HCT116 (cell line): ENCODE measurements around the gene RAI2. TPM values are rescaled to one million over a fixed set of nuclear protein-coding genes. Genes with fewer than 3 reads are reported as not detected.

Experiments used
- ATAC-seq: fragments of 200-7000 bp; cut with Tn5 transposase; 2 replicates; pipeline ENCODE4 v1.9.1; 2020; ENCODE audit warnings: mild to moderate bottlenecking, moderate library complexity
- BruUV-seq: library from RNA; stranded (reverse); fragments of 400-500 nt; replicated peaks from 2 replicates; lab custom pipeline; 2021; lab: Mats Ljungman, UMichigan
- CTCF ChIA-PET: fragments of 300-600 bp; sonication (Branson Sonifier 250); formaldehyde crosslinking; loops from one replicate; lab custom pipeline; 2021; ENCODE audit warnings: antibody characterized with exemption; lab: Charles Lee
- POLR2A ChIA-PET: fragments of 300-600, 350-600 bp; sonication (Branson Sonifier 250); formaldehyde crosslinking; loops from one replicate; lab custom pipeline; 2021; ENCODE audit warnings: antibody characterized with exemption; lab: Charles Lee
- RAD21 ChIA-PET, 2 experiments: fragments of 300-600 bp; sonication (Branson Sonifier 250); formaldehyde crosslinking; loops; one replicate each; lab custom pipeline; 2023; ENCODE audit warnings: low total read pairs in 2 of 2; ENCODE audit not compliant: uncharacterized antibody in 2 of 2, unreplicated experiment in 2 of 2, low non-redundant PET in 1 of 2; lab: Charles Lee
- DNase-seq: peaks from one replicate; pipeline ENCODE4 v3.0.0-alpha.2; 2010; ENCODE audit warnings: low read depth, low spot score
- H2AFZ ChIP-seq: fragments of 200-600 bp; shearing (Covaris generic), sonication (generic); 2 replicates; pipeline ENCODE4 v1.6.1; 2017; ENCODE audit warnings: low read depth, mixed run types, mixed read lengths, antibody characterized with exemption, low read length; ENCODE audit not compliant: poor library complexity, severe bottlenecking
- H3K27ac ChIP-seq: 2 replicates; pipeline ENCODE4 v1.5.1; 2012; ENCODE audit warnings: low read depth, low read length
- H3K27me3 ChIP-seq: fragments of 200-600 bp; sonication (generic); 2 replicates; pipeline ENCODE4 v1.6.1; 2016; ENCODE audit warnings: mixed run types, low read length, mixed read lengths; ENCODE audit not compliant: insufficient read depth
- H3K36me3 ChIP-seq, 2 experiments: fragments of 200-500 bp in 1 of 2; fragments of 200-600 bp in 1 of 2; sonication (Bioruptor generic) in 1 of 2; sonication (generic) in 1 of 2; 2 replicates each; pipeline versions ENCODE4 v1.5.1 to v1.6.1; 2014 to 2016; ENCODE audit warnings: low read length in 2 of 2, inconsistent platforms in 1 of 2, mixed read lengths in 1 of 2, mixed run types in 1 of 2; ENCODE audit not compliant: insufficient read depth in 2 of 2, control insufficient read depth in 1 of 2
- H3K4me1 ChIP-seq, 2 experiments: fragments of 200-600 bp in 1 of 2; sonication (generic) in 1 of 2; 2 replicates each; pipeline versions ENCODE4 v1.5.1 to v1.6.1; 2012 to 2017; ENCODE audit warnings: low read length in 2 of 2, inconsistent platforms in 1 of 2, mild to moderate bottlenecking in 1 of 2, mixed read lengths in 1 of 2, mixed run types in 1 of 2, moderate library complexity in 1 of 2; ENCODE audit not compliant: insufficient read depth in 2 of 2, control insufficient read depth in 1 of 2
- H3K4me2 ChIP-seq: fragments of 200-600 bp; sonication (generic); 2 replicates; pipeline ENCODE4 v1.6.1; 2017; ENCODE audit warnings: mixed run types, low read length, mixed read lengths
- H3K4me3 ChIP-seq, 2 experiments: fragments of 200-600 bp in 1 of 2; sonication (generic) in 1 of 2; replicated peaks in 1 of 2; 2 replicates each; pipeline ENCODE4 v1.5.1; 2011 to 2016; ENCODE audit warnings: low read length in 2 of 2, control low read depth in 1 of 2, low read depth in 1 of 2, mild to moderate bottlenecking in 1 of 2, mixed read lengths in 1 of 2, mixed run types in 1 of 2
- H3K79me2 ChIP-seq: fragments of 200-600 bp; sonication (generic); 2 replicates; pipeline ENCODE4 v1.6.1; 2017; ENCODE audit warnings: mild to moderate bottlenecking, mixed run types, low read length, moderate library complexity, mixed read lengths; ENCODE audit not compliant: insufficient read depth
- H3K9ac ChIP-seq: fragments of 200-600 bp; sonication (generic); 2 replicates; pipeline ENCODE4 v1.6.1; 2016; ENCODE audit warnings: low read length, mixed read lengths
- H3K9me2 ChIP-seq: fragments of 200-600 bp; sonication (generic), shearing (Covaris generic); 2 replicates; pipeline ENCODE4 v1.6.1; 2017; ENCODE audit warnings: mixed run types, mild to moderate bottlenecking, moderate library complexity; ENCODE audit not compliant: insufficient read depth
- H3K9me3 ChIP-seq, 2 experiments: fragments of 200-500 bp in 1 of 2; fragments of 200-600 bp in 1 of 2; sonication (Bioruptor generic) in 1 of 2; sonication (generic) in 1 of 2; 2 replicates each; pipeline ENCODE4 v1.6.1; 2014 to 2017; ENCODE audit warnings: low read length in 2 of 2, mixed read lengths in 2 of 2, inconsistent platforms in 1 of 2, low read depth in 1 of 2, mild to moderate bottlenecking in 1 of 2, mixed run types in 1 of 2, moderate library complexity in 1 of 2; ENCODE audit not compliant: control insufficient read depth in 1 of 2, insufficient read depth in 1 of 2
- H4K20me1 ChIP-seq: fragments of 200-600 bp; sonication (generic), shearing (Covaris generic); 2 replicates; pipeline ENCODE4 v1.6.1; 2017; ENCODE audit warnings: mixed run types, mild to moderate bottlenecking, moderate library complexity; ENCODE audit not compliant: insufficient read depth
- CBX3 ChIP-seq: IDR thresholded peaks from 2 replicates; pipeline ENCODE4 v1.6.1; 2012; ENCODE audit warnings: low read depth
- CEBPB ChIP-seq: IDR thresholded peaks from 2 replicates; pipeline ENCODE4 v1.6.1; 2012; ENCODE audit warnings: low read depth
- EGR1 ChIP-seq: IDR thresholded peaks from 2 replicates; pipeline ENCODE4 v1.6.1; 2012; ENCODE audit warnings: low read depth
- ELF1 ChIP-seq: IDR thresholded peaks from 2 replicates; pipeline ENCODE4 v1.6.1; 2012; ENCODE audit warnings: low read depth, borderline replicate concordance
- EZH2phosphoT487 ChIP-seq: fragments of 200-600 bp; IDR thresholded peaks from 2 replicates; pipeline ENCODE4 v1.6.1; 2018; ENCODE audit warnings: antibody characterized with exemption, borderline replicate concordance
- FOSL1 ChIP-seq: IDR thresholded peaks from 2 replicates; pipeline ENCODE4 v1.6.1; 2012; ENCODE audit warnings: low read depth
- JUND ChIP-seq: IDR thresholded peaks from 2 replicates; pipeline ENCODE4 v1.6.1; 2012
- POLR2A ChIP-seq: IDR thresholded peaks from 2 replicates; pipeline ENCODE4 v1.7.0; 2011; ENCODE audit warnings: borderline replicate concordance; ENCODE audit not compliant: insufficient read depth, insufficient read length; ENCODE audit errors: extremely low read depth
- POLR2AphosphoS5 ChIP-seq: IDR thresholded peaks from 2 replicates; pipeline ENCODE4 v1.6.1; 2011; ENCODE audit warnings: mild to moderate bottlenecking, low read depth, low read length, moderate library complexity
- RAD21 ChIP-seq: IDR thresholded peaks from 2 replicates; pipeline ENCODE4 v1.6.1; 2012; ENCODE audit warnings: low read depth, mild to moderate bottlenecking
- REST ChIP-seq: IDR thresholded peaks from 2 replicates; pipeline ENCODE4 v1.6.1; 2012; ENCODE audit warnings: low read depth
- SIN3A ChIP-seq: IDR thresholded peaks from 2 replicates; pipeline ENCODE4 v1.6.1; 2012; ENCODE audit warnings: low read depth
- SP1 ChIP-seq: IDR thresholded peaks from 2 replicates; pipeline ENCODE4 v1.6.1; 2012; ENCODE audit warnings: low read depth
- SRF ChIP-seq: IDR thresholded peaks from 2 replicates; pipeline ENCODE4 v1.6.1; 2012; ENCODE audit warnings: low read depth
- TCF7L2 ChIP-seq: IDR thresholded peaks from 2 replicates; pipeline ENCODE4 v1.7.0; 2011; ENCODE audit warnings: borderline replicate concordance, inconsistent platforms; ENCODE audit not compliant: insufficient read depth, insufficient read length; ENCODE audit errors: extremely low read depth
- ZBTB33 ChIP-seq: IDR thresholded peaks from 2 replicates; pipeline ENCODE4 v1.6.1; 2011; ENCODE audit warnings: mild to moderate bottlenecking, low read length, moderate library complexity; ENCODE audit not compliant: insufficient replicate concordance; ENCODE audit errors: extremely low read depth
- ZFX ChIP-seq: fragments of 450-650 bp; IDR thresholded peaks from 2 replicates; pipeline ENCODE4 v1.6.1; 2017
- intact Hi-C: fragments of 100-400 bp; cut with micrococcal nuclease; formaldehyde crosslinking; loops from 2 replicates; pipeline ENCODE4 v1.10.0; 2022
- total RNA-seq: library from RNA; stranded (reverse); gene quantifications from one replicate; pipeline ENCODE4 v1.2.1, GENCODE V29; 2021; ENCODE audit not compliant: unreplicated experiment
- TF ChIP-seq, protein P1 (sequence below): IDR thresholded peaks from 2 replicates; pipeline ENCODE4 v1.6.1; 2012
- TF ChIP-seq, protein P2 (sequence below), 3 experiments: fragments of 200-600 bp in 1 of 3; sonication (generic) in 1 of 3; IDR thresholded peaks in 2 of 3; conservative IDR thresholded peaks in 1 of 3; 2 replicates each; pipeline ENCODE4 v1.5.1; 2012 to 2017; ENCODE audit warnings: low read depth in 2 of 3, low read length in 2 of 3, antibody characterized with exemption in 1 of 3, borderline replicate concordance in 1 of 3, control low read depth in 1 of 3, mild to moderate bottlenecking in 1 of 3, mixed read lengths in 1 of 3, mixed run types in 1 of 3, moderate library complexity in 1 of 3; ENCODE audit not compliant: insufficient read depth in 1 of 3

Gene RAI2
- total RNA-seq, 1 experiment from 2014 or later, result not detected

- no peaks in the 10 kb centered on the region for H3K9me2 ChIP-seq
- POLR2A ChIA-PET, result no interaction called here
- TF ChIP-seq CBX3, result no peak
- no peak for TF ChIP-seq CEBPB
- TF ChIP-seq RAD21, result no peak
- TF ChIP-seq ZBTB33, result no peak
- TF ChIP-seq JUND, result no peak
- TF ChIP-seq SRF, result no peak
- no peak for TF ChIP-seq REST
- no peak for TF ChIP-seq POLR2AphosphoS5
- TF ChIP-seq EZH2phosphoT487, result no peak
- TF ChIP-seq, protein P1, sequence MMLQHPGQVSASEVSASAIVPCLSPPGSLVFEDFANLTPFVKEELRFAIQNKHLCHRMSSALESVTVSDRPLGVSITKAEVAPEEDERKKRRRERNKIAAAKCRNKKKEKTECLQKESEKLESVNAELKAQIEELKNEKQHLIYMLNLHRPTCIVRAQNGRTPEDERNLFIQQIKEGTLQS, result no peak
- TF ChIP-seq, protein P2, sequence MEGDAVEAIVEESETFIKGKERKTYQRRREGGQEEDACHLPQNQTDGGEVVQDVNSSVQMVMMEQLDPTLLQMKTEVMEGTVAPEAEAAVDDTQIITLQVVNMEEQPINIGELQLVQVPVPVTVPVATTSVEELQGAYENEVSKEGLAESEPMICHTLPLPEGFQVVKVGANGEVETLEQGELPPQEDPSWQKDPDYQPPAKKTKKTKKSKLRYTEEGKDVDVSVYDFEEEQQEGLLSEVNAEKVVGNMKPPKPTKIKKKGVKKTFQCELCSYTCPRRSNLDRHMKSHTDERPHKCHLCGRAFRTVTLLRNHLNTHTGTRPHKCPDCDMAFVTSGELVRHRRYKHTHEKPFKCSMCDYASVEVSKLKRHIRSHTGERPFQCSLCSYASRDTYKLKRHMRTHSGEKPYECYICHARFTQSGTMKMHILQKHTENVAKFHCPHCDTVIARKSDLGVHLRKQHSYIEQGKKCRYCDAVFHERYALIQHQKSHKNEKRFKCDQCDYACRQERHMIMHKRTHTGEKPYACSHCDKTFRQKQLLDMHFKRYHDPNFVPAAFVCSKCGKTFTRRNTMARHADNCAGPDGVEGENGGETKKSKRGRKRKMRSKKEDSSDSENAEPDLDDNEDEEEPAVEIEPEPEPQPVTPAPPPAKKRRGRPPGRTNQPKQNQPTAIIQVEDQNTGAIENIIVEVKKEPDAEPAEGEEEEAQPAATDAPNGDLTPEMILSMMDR (IDR thresholded peaks at IDR 0.05 in 2 of 3, conservative IDR thresholded peaks at IDR 0.05 in 1 of 3; ENCODE audit: borderline replicate concordance in 1 of 3, insufficient read depth in 1 of 3, low read depth in 2 of 3, low read length in 2 of 3), result no peak
- TF ChIP-seq ZFX, result no peak
- no peak for TF ChIP-seq FOSL1
- TF ChIP-seq SP1, result no peak
- no peak for TF ChIP-seq TCF7L2
- TF ChIP-seq EGR1, result no peak
- no peak for TF ChIP-seq SIN3A
- no peak for TF ChIP-seq ELF1
- no peak for TF ChIP-seq POLR2A
- RAD21 ChIA-PET, result no interaction called here
- H4K20me1 ChIP-seq, result no peaks in the 10 kb centered on the region
- peaks cover 6% of the 10 kb centered on the region for H3K27me3 ChIP-seq
- no peak overlapping the region for H2AFZ ChIP-seq
- H3K9ac ChIP-seq, result no peak overlapping the region
- no peak for DNase-seq
- no peaks in the 10 kb centered on the region for H3K36me3 ChIP-seq
- CTCF ChIA-PET, result no interaction called here
- no peak for ATAC-seq
- no peaks in the 10 kb centered on the region for H3K4me1 ChIP-seq
- H3K79me2 ChIP-seq, result no peaks in the 10 kb centered on the region
- BruUV-seq, result no TSS peak
- no peaks in the 10 kb centered on the region for H3K9me3 ChIP-seq
- no peak overlapping the region for H3K4me3 ChIP-seq
- H3K27ac ChIP-seq, result no peak overlapping the region
- H3K4me2 ChIP-seq, result no peak overlapping the region
- intact Hi-C loops, result no loop called here
These were observed 29.8 kb downstream of the RAI2 start for GRCh38 chrX:17831255-17831654.
